ENCODE measurements around the gene AKR1C8. TPM values are rescaled to one million over a fixed set of nuclear protein-coding genes. Genes with fewer than 3 reads are reported as not detected.
"Not testable (repeated sequence)": the region's sequence is repeated elsewhere in the genome, so short reads cannot be mapped to it uniquely, and the experiment has no call there.

The AKR1C8 gene
- total RNA-seq, 1 donor from 2014 or later = not detected

DNA sequence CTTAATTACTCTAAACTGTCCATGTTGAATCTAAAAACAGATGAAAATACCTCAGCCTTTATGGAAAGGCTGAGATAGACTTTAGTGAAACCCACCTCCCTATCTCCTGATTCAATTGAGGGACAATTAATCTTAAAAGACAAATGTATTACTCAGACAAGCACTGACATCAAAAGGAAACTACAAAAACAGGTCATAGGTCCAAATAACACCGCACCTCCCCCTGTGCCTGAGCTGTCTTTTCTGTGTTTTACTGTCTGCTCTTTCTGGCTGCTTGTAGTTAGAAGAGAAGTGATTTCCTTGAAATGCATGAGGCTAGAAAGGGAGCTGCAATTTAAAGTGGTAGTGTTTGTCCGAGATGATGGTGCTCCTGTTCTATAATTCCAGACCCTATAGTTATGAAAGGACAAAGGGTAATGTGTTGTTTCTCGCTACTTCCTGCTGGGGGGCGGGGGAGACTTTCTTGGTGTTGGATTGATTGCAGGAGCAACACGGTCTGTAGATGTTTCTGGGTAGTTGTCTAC is 16.0 kb downstream of the AKR1C8 start:
- DNase-seq (ENCODE audit: low spot score) = no peak

DNA sequence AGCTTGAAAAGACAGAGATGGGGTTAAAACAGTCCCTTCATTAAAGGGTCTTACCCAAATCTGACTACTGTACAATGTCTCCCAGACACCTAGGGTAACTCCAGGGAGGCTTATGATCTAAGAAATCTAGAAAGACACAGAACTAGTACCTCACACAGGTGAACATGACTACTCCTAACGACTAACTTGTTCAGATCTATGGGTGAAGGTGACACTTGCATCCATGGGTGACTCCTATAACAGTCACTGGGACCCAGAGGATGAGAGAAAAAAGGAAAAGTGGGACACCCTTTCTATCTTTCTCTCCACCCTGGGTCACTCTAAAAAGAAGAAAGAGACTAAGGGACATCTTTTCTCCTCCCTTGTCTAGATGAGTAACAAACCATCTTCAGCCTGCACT is 19.2 kb downstream of the AKR1C8 start:
- no peak for DNase-seq (ENCODE audit: low spot score)

DNA sequence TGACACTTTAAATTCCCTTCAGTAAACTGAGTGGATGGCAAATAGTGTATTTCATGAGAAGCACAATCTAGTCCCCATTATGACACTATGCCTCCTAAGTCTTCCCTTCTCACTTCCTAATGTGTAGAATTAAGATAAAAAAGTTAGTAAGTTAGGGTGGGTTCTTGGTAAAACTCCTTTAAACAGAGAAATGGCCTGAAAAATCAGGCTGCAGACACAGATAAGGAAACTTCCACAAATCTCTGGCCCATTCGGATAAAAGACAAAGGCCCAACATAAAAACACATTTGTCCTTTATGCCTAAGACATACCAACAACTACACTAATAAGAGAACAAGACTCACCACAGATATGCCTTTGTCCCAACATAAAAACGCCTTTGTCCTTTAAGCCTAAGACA is 21.5 kb downstream of the AKR1C8 start:
- DNase-seq (ENCODE audit: low spot score) = no peak

DNA sequence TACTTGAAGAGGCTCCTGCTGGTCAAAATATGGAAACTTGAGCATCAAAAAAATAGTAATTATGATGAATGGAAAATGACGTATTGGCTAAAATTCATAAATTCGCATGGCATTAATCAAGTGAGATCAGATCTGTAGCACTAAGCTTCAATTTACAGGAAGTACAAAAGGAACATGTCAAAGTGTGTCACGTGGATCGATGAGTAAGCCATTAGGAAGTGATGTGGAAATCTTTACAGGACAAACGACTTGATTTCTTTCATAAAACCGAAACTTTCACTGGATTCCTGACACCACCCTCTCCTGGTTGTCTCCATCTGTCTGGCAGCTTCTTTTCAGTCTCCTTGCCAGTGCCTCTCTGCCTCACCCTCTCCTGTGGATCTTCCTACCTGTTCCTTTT is 25.8 kb downstream of the AKR1C8 start:
- no peak for DNase-seq (ENCODE audit: low spot score)

DNA sequence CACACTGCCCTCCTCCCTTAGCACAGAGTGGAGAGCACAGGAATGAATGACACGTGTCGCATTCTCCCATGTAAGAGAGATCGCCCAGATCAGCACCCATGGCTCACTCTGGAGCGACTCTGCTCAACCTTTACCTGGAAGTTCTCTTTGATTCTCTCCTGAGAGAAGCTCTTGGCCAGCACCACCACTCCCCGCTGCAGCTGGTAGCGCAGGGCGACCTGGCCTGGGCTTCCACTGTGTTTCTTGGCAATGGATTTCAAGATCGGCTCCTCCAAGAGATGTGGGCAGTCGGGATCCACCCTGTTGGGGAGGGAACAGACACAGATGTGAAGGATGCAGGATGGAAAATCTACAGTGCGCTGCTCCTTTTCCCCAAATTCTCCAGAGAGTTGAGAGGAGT is 27.4 kb downstream of the AKR1C8 start:
- no peak for DNase-seq (ENCODE audit: low spot score)

DNA sequence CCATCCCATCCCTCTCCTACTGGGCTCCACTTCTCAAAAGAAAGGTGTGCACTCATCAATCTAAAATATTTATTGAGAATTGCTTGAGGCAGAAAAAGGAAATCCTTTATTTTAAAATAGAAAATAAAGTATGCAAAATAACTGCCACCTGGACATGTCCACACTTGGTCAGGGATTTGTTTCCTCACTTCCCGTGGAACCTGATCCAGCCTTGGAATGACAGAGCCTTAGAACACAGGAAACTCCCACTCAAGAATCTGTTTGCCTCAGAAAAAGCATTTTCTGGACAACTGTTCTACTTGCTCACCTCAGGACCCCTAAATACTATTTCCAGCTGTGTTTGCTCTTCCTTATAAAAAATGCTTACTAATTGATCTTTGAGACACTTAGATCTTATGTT is 29.0 kb downstream of the AKR1C8 start:
- DNase-seq (ENCODE audit: low spot score) = no peak

DNA sequence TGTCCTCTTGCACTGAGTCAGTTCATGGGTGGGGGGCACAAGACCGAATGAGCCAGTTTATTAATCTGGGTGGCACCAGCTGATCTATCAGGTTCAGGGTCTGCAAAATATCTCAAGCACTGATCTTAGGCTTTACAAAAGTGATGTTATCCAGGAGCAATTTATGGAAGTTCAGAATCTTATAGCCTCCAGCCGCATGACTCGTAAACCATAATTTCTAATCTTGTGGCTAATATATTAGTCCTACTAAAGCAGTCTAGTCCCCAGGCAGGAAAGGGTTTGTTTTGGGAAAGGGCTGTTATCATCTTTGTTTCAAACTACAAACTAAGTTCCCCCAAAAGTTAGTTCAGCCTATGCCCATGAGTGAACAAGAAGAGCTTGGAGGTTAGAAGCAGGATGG is 33.9 kb downstream of the AKR1C8 start:
- DNase-seq (ENCODE audit: low spot score) = no peak

DNA sequence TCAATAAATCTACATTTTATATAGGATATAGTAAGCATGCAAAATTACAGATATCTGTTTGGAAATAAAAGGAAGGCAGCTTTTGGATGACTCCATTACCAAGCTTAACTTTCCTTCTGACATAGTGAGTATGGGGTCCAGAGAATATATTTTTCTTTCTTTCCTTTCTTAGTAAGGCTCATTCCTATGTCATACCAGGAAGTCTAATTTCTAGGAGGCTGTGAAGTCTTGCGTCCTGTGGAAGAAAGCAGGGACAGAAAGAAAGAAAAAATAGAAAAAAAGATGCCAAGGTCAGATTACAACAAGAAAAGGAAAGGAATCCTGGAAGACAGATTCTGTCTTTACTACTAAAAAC is 36.3 kb downstream of the AKR1C8 start:
- no peak for DNase-seq (ENCODE audit: low spot score)

DNA sequence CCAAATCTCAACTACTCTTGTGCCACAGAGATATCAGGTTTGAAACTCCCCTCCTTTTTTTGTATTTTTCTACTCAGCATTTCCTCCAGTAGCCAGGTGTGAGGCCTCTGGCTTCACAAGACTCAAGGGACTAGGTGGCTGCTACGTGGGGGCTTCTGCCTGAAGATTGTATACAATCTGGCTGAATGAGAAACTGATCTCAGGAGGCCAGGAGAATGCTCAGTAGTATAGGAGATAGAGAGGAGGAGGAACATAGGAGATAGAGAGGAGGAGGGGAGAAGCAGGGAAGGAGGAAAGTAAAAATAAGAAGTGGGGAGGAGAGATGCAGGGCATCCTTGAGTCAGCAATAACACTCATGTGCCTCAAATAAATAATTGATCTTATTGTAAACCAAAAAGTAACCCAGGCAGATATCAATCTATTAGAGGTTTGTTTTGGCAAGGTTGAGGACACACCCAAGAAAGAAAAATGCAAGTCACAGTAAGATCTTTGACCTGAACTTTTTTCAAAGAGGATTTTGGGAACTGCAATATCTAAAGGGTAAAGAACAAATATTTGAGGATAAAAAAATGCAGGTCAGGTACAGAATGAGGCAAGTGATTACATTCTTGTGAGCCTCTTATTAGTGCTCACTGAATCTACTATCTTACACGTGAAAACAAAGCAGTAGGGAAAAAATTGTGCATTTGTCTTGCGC is 36.8 kb downstream of the AKR1C8 start:
- DNase-seq (ENCODE audit: low spot score) = peak; percentile 33

DNA sequence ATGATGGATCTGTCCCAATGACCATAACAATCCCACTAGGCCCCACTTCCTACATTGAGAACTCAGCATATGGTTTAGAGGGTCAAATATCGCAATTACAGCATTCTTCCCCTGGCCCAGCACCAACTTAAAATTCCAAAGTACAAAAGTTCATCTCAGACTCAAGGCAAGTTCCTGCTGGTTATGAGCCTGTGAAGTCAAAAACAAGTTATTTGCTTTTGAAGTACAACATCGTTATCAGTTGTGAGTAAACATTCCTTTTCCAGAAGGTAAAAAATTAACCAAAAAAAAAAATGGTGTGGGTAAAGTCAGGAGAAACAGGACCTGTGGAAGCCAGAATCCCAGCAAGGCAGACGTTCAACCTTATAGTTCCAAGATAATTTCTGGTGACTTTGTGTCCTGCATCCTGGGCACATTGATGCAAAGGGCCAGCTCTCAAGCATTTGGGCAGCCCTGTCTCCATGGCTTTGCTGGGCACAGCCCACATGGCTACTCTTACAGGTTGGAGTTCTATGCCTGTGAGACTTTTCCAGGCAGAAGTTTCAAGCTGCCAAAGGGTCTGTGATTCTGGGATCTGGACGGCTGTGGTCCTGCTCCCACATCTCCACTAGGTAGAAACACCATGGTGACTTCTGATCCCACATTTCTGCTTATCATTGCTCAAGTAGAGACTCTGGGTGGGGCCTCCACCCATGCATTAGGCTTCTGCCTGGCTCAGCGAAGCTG is 37.5 kb downstream of the AKR1C8 start:
- DNase-seq (ENCODE audit: low spot score) = peak; percentile 65

DNA sequence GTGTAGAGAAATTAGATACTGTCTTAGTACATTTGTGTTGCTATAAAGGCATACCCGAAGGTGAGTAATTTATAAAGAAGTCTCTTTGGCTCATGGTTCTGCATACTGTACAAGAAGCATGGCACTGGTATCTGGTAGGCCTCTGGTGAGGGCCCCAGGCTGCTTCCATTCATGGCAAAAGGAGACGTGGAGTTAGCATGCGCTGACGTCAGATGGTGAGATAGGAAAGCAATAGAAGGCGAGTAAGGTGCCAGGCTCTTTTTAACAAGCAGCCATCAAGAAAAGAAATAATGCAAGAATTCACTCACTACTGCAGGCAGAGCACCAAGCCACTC is 38.1 kb downstream of the AKR1C8 start:
- DNase-seq (ENCODE audit: low spot score) = no peak

DNA sequence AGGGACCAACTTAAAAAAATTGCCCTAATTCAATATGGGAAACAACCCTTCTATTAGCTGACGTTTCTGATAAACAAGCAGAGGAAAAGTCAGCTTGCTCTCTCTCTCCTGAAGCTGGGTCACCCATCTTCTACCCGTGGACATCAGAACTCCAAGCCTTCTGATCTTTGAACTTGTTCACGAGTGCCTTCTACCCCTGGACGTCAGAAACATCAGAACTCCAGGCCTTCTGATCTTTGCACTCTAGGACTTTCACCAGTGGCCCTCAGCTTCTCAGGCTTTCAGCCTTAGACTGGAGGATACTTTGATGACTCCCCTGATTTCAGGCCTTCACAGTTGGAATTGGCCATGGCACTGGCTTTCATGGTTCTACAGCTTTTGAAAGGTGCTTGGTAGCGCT is 41.8 kb downstream of the AKR1C8 start:
- DNase-seq (ENCODE audit: low spot score) = no peak

DNA sequence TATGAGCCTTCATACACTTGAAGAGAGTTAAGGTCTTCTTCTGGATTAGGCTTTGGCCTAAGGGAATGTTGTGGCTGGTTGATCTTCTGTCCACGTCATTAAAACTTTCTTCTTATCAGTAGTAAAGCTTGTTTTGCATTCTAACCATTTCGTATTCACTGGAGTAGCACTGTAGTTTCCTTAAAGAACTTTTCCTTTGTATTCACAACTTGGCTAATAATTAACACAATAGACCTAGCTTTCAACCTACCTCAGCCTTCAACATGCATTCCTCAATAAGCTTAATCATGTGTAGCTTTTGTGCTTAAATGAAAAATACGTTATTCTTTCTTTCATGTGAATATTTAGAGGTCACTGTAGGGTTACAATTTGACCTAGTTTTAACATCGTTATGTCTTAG is 42.8 kb downstream of the AKR1C8 start:
- no peak for DNase-seq (ENCODE audit: low spot score)

DNA sequence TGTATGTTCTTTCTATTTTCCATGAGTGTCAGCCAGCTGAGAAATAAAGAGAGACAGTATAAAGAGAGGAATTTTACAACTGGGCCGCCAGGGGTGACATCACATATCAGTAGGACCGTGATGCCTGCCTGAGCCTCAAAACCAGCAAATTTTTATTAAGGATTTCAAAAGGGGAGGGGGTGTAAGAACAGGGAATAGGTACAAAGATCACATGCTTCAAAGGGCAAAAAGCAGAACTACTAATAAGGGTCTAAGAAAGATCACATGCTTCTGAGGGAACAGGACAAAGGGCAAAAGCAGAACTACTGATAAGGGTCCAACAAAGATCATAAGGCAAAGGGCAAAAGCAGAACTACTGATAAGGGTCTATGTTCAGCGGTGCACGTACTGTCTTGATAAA is 47.3 kb downstream of the AKR1C8 start:
- not testable (repeated sequence) for DNase-seq (ENCODE audit: low spot score)

DNA sequence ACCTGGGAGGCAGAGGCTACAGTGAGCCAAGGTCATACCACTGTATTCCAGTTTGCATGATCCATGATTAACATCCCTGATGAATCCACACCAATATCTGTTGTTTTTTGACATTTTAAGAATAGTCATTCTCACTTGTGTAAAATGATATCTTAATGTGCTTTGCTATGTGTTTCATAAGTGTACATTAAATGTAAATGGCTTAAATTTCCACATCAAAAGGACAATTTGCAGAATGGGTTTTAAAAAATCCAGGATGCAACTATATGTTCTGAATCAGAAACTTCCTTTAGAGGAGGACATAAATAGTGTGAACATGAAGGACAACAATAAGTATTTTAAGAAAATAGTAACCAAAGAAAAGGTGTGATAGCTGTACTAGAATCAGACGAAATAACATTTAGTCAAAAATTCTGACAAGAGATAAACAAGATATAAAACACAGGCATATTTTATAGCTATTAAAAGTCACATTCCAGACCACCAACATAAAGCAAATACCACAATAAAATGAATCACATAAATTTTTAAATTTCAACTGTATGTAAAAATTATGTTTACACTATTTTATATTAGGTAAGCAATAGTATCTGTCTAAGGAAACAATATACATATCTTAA is 48.4 kb downstream of the AKR1C8 start:
- no peak for DNase-seq (ENCODE audit: low spot score)

DNA sequence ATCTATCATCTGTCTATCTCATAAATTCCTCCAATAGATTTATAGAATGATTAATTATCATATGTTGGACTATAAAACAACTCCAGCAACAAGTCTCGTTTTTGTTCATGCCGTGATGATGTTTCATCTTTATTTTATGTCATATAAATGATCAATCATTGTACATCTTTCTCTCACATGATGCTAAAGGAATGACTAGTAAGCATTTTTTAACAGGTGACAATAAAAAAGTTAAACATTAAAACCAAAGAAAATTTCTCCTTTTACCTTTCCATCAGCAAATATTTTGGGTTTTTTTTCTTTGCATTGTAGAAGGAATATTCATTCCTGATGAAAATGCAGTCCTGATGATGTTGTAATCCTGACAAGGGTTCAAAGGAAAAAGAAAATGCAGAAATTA is 49.4 kb downstream of the AKR1C8 start:
- DNase-seq (ENCODE audit: low spot score) = no peak

DNA sequence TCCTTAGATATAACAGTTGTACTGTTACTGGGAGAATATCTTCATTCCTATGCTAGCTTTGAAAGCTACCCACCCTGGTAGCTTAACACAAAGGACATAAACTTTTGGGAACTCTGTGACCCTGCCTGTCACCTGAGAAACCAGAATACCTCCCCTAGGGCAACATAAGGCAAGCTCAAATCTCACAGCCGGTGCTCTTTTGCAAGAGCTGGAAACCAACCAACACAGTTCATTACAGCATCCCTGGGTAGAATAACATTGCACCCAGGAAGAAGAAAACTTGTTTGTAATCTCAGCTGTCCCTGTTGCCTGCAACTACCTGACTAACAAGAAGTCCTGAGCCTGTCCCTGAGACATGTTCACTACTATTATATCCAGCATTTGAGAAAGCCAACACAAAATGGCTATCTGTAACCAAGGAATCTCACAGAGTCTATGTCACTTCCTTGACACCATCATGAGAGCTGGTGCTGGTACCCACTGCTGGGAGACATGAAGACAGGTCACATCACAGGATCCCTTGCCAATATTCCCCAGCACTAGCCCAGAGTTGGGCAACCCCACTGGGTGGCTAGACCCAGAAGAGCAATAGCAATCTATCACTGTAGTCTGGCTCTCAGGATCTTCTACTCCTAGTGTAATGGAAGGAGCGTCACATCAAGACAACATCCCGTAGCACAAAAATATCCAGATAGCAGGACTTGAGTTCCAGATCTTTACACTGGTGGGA is 59.5 kb downstream of the AKR1C8 start:
- no peak for DNase-seq (ENCODE audit: low spot score)

DNA sequence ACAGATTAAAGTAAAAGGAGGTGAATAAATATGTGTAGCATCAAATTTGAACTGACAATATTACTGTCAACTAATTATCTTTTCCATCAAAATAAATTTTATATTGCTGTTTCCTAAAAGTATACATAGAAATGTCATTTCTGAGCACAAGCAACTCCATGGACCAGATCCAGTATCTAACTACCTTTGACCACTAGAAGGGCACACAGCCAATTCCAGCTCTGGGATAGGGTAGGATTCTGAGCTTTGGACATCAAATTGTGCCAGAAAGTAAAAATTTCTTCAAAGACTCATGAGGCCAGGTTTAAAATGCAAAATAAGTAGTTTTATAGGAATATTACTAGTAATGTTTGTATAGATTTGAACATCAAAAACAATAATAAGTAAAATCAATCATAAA is 61.1 kb downstream of the AKR1C8 start:
- no peak for DNase-seq (ENCODE audit: low spot score)

DNA sequence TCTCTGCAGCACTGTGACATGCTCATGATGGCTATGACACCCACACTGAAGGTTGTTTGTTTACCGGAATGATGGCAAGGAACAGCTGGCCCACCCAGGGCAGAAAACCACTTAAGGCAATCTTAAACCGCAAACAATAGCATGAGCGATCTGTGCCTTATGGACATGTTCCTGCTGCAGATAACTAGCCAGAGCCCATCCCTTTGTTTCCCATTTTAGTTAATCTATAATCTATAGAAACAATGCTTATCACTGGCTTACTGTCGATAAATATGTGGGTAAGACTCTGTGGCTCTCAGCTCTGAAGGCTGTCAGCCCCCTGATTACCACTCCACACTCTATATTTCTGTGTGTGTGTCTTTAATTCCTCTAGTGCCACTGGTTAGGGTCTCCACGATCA is 65.0 kb downstream of the AKR1C8 start:
- DNase-seq (ENCODE audit: low spot score) = not testable (repeated sequence)

DNA sequence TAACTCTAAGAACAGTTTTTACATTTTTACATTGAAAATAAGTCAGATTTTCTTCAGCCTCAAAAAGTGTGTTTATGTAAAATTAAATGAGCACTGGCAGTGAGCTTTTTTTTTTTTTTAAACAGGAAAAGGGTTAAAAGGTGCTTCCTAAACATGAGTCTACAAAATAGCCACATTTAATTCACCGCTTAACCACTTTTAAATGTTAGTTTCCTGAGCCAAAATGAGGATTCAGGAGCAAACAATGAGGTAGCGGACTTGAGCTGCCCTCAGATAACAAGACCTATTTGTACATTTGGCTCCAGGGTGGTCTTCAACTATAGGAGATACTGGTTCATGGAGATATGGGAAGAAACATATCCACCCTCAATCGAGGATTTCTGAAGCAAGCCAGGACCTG is 67.9 kb downstream of the AKR1C8 start:
- no peak for DNase-seq (ENCODE audit: low spot score)

DNA sequence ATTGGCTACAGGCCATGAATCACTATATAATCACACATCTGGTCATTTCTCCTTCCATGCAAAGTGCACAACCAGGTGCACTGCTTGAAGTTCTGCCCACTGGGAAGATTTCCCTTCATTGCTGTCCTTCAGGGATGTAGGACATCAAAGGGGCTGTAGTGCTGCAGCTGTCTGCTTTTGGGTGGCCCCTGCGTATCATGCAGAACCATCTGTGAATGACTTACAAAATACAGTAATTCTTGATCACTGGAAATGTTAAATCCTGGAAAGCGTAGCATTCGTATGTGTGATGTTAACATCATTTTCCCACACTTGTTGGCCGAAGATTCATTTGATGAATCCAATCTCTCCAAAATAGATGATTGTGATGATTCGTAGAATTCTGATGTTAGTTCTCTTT is 68.3 kb downstream of the AKR1C8 start:
- DNase-seq (ENCODE audit: low spot score) = no peak

DNA sequence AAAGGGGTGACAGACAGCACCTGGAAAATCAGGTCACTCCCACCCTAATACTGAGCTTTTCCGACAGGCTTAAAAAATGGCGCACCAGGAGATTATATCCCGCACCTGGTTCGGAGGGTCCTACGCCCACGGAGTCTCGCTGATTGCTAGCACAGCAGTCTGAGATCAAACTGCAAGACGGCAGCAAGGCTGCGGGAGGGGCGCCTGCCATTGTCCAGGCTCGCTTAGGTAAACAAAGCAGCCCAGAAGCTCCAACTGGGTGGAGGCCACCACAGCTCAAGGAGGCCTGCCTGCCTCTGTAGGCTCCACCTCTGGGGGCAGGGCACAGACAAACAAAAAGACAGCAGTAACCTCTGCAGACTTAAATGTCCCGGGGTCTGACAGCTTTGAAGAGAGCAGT is 75.1 kb downstream of the AKR1C8 start:
- not testable (repeated sequence) for DNase-seq (ENCODE audit: low spot score)

Data from mucosa of gallbladder (tissue), 1 donor.